Upper lobe of left lung (tissue), 6 donors: ENCODE results near the gene RUFY3. TPM values are rescaled to one million over a fixed set of nuclear protein-coding genes. Genes with fewer than 3 reads are reported as not detected.

ENCODE experiments used
- ATAC-seq, 2 donors: fragments of 200-7000 bp; cut with Tn5 transposase; one replicate each; pipeline ENCODE4 v1.9.1; 2022; ENCODE audit warnings: mild to moderate bottlenecking in 2 of 2, moderate library complexity in 2 of 2; ENCODE audit not compliant: low FRiP score in 2 of 2
- DNase-seq, 2 donors: peaks; one replicate each; pipeline ENCODE4 v3.0.0-alpha.2; 2019 to 2020
- H3K27ac ChIP-seq, 4 donors: fragments of 200-600 bp; sonication (generic); one replicate each; pipeline ENCODE4 v1.5.1; 2016 to 2019
- H3K27me3 ChIP-seq, 4 donors: fragments of 200-600 bp; sonication (generic); one replicate each; pipeline ENCODE4 v1.5.1; 2017 to 2019
- H3K36me3 ChIP-seq, 4 donors: fragments of 200-600 bp; sonication (generic); one replicate each; pipeline ENCODE4 v1.5.1; 2016 to 2019
- H3K4me1 ChIP-seq, 4 donors: fragments of 200-600 bp; sonication (generic); one replicate each; pipeline ENCODE4 v1.5.1; 2018 to 2019
- H3K4me3 ChIP-seq, 4 donors: fragments of 200-600 bp; sonication (generic); one replicate each; pipeline ENCODE4 v1.5.1; 2017 to 2019; ENCODE audit warnings: mild to moderate bottlenecking in 2 of 4, moderate library complexity in 1 of 4
- H3K9me3 ChIP-seq, 4 donors: fragments of 200-600 bp; sonication (generic); one replicate each; pipeline ENCODE4 v1.5.1; 2018 to 2019
- CTCF ChIP-seq, 6 experiments: fragments of 450-650 bp in 4 of 6; fragments of 200-600 bp in 2 of 6; sonication (generic) in 2 of 6; IDR thresholded peaks; one replicate each; pipeline ENCODE4 v1.5.1; 2016 to 2019; ENCODE audit warnings: antibody characterized with exemption in 6 of 6
- EP300 ChIP-seq, 4 donors: sonication (generic); formaldehyde crosslinking; IDR thresholded peaks; one replicate each; pipeline ENCODE4 v1.5.1; 2017; ENCODE audit warnings: antibody characterized with exemption in 4 of 4, control low read depth in 2 of 4
- POLR2A ChIP-seq, 4 donors: fragments of 450-650 bp; IDR thresholded peaks; one replicate each; pipeline ENCODE4 v1.5.1; 2016 to 2017; ENCODE audit warnings: antibody characterized with exemption in 4 of 4, mild to moderate bottlenecking in 2 of 4
- POLR2AphosphoS5 ChIP-seq, 2 donors: sonication (generic); formaldehyde crosslinking; IDR thresholded peaks; one replicate each; pipeline ENCODE4 v1.5.1; 2017; ENCODE audit warnings: antibody characterized with exemption in 2 of 2
- WGBS, 2 donors: methylation state at CpG; one replicate each; pipeline ENCODE4 v1.1.5; 2017 to 2018; 5-methylcytosine and 5-hydroxymethylcytosine counted together
- total RNA-seq, 6 donors: library from RNA; depleted of rRNA in 4 of 6; stranded (reverse); fragments of >200 nt in 4 of 6; gene quantifications; one replicate each; pipeline versions ENCODE4 v1.1.0 to v1.2.1, GENCODE V29; 2016 to 2021
- donor health status: DM: no; HTN: no; CAD: no; lungs with moderate emphysema.
- donor health status: DM: no; HTN: yes; CAD: no; lungs with severe emphysema.

Gene RUFY3
- total RNA-seq, 6 donors from 2014 or later = 65.1 to 161 (median 80.8) TPM

GRCh38 chr4:70830054-70830453 is 108.3 kb downstream of the RUFY3 start:
- TF ChIP-seq EP300 (IDR thresholded peaks at IDR 0.05) (no peak), POLR2AphosphoS5 (IDR thresholded peaks at IDR 0.05) (no peak), POLR2A (IDR thresholded peaks at IDR 0.05) (no peak), CTCF (IDR thresholded peaks at IDR 0.05) (no peak)
- Histone ChIP-seq H3K4me1 (no peaks in the 10 kb centered on the region), H3K4me3 (no peak overlapping the region), H3K36me3 (peaks cover 38 to 96% (median 72%) of the 10 kb centered on the region in 4 donors), H3K27ac (no peak overlapping the region), H3K27me3 (no peaks in the 10 kb centered on the region), H3K9me3 (no peaks in the 10 kb centered on the region)
- no peak for ATAC-seq
- WGBS, 2 donors = 89 to 94% methylated on average over 7 to 9 of the region's 9 CpGs
- no peak for DNase-seq

GRCh38 chr4:70831293-70831692 is 109.5 kb downstream of the RUFY3 start:
- H3K27ac ChIP-seq = no peak overlapping the region
- H3K4me3 ChIP-seq = no peak overlapping the region
- ATAC-seq (no peak), DNase-seq (no peak)
- peaks cover 3 to 8% (median 5%) of the 10 kb centered on the region in 4 donors for H3K4me1 ChIP-seq
- WGBS, 2 donors = 94 to 99% methylated on average over 4 of the region's 4 CpGs
- no peak for TF ChIP-seq POLR2A (IDR thresholded peaks at IDR 0.05)
- peaks cover 26 to 89% (median 61%) of the 10 kb centered on the region in 4 donors for H3K36me3 ChIP-seq
- H3K27me3 ChIP-seq = no peaks in the 10 kb centered on the region
- H3K9me3 ChIP-seq = no peaks in the 10 kb centered on the region

GRCh38 chr4:70833675-70834074 is 111.9 kb downstream of the RUFY3 start:
- TF ChIP-seq CTCF (IDR thresholded peaks at IDR 0.05) (no peak), POLR2AphosphoS5 (IDR thresholded peaks at IDR 0.05) (no peak), EP300 (IDR thresholded peaks at IDR 0.05) (no peak), POLR2A (IDR thresholded peaks at IDR 0.05) (no peak)
- Histone ChIP-seq H3K4me1 (peaks cover 20 to 32% (median 26%) of the 10 kb centered on the region in 4 donors), H3K36me3 (peaks cover 16 to 68% (median 45%) of the 10 kb centered on the region in 4 donors), H3K9me3 (no peaks in the 10 kb centered on the region), H3K27ac (no peak overlapping the region), H3K27me3 (no peaks in the 10 kb centered on the region), H3K4me3 (no peak overlapping the region)
- WGBS, 2 donors = 92 to 100% methylated on average over 1 of the region's 1 CpG
- ATAC-seq = no peak
- DNase-seq = no peak

GRCh38 chr4:70836081-70836480 is 114.3 kb downstream of the RUFY3 start:
- H3K27ac ChIP-seq = no peak overlapping the region
- H3K4me1 ChIP-seq = peaks cover 20 to 33% (median 26%) of the 10 kb centered on the region in 4 donors
- no peaks in the 10 kb centered on the region for H3K9me3 ChIP-seq
- H3K4me3 ChIP-seq = no peak overlapping the region
- H3K36me3 ChIP-seq = peaks cover 9 to 43% (median 28%) of the 10 kb centered on the region in 4 donors
- TF ChIP-seq POLR2AphosphoS5 (IDR thresholded peaks at IDR 0.05) (no peak), EP300 (IDR thresholded peaks at IDR 0.05) (no peak), POLR2A (IDR thresholded peaks at IDR 0.05) (no peak), CTCF (IDR thresholded peaks at IDR 0.05) (no peak)
- WGBS, 2 donors = 38 to 50% methylated on average over 2 of the region's 2 CpGs
- DNase-seq = no peak
- ATAC-seq = no peak
- no peaks in the 10 kb centered on the region for H3K27me3 ChIP-seq

- H3K4me1 ChIP-seq = peaks cover 20 to 33% (median 26%) of the 10 kb centered on the region in 4 donors
- peak overlapping the region in 3 of 4 donors; percentile 95 to 96 (median 95) for H3K27ac ChIP-seq
- H3K4me3 ChIP-seq = peak overlapping the region; percentile 87 to 99 (median 96)
- no peak for DNase-seq
- no peaks in the 10 kb centered on the region for H3K9me3 ChIP-seq
- no peak for ATAC-seq
- H3K36me3 ChIP-seq = peaks cover 0 to 22% (median 14%) of the 10 kb centered on the region in 4 donors
- TF ChIP-seq POLR2A (IDR thresholded peaks at IDR 0.05) (no peak), CTCF (IDR thresholded peaks at IDR 0.05) (no peak), EP300 (IDR thresholded peaks at IDR 0.05) (no peak), POLR2AphosphoS5 (IDR thresholded peaks at IDR 0.05) (no peak)
- no peaks in the 10 kb centered on the region for H3K27me3 ChIP-seq
- 33 to 40% methylated on average over 4 of the region's 4 CpGs for WGBS, 2 donors
These were observed 116.4 kb downstream of the RUFY3 start for GRCh38 chr4:70838204-70838603.
